Peyer's patch (tissue), 4 donors: ENCODE measurements around the gene ACOX3. TPM values are rescaled to one million over a fixed set of nuclear protein-coding genes. Genes with fewer than 3 reads are reported as not detected.
"Not testable (repeated sequence)": the region's sequence is repeated elsewhere in the genome, so short reads cannot be mapped to it uniquely, and the experiment has no call there.

Experiments
- DNase-seq, 3 donors: peaks; one replicate each; pipeline ENCODE4 v3.0.0-alpha.2; 2017 to 2019
- H3K27ac ChIP-seq, 4 donors: fragments of 200-600 bp; sonication (generic); one replicate each; pipeline ENCODE4 v1.5.1; 2016 to 2019
- H3K27me3 ChIP-seq, 2 donors: fragments of 200-600 bp; sonication (generic); one replicate each; pipeline ENCODE4 v1.5.1; 2019
- H3K36me3 ChIP-seq, 3 donors: fragments of 200-600 bp; sonication (generic); one replicate each; pipeline ENCODE4 v1.5.1; 2016 to 2019
- H3K4me1 ChIP-seq, 4 donors: fragments of 200-600 bp; sonication (generic); one replicate each; pipeline ENCODE4 v1.5.1; 2016 to 2019
- H3K4me3 ChIP-seq, 4 donors: fragments of 200-600 bp; sonication (generic); 1 replicate in 3 of 4; 2 replicates in 1 of 4; pipeline ENCODE4 v1.5.1; 2016 to 2019; ENCODE audit warnings: mild to moderate bottlenecking in 1 of 4
- H3K9me3 ChIP-seq, 4 donors: fragments of 200-600 bp; sonication (generic); one replicate each; pipeline ENCODE4 v1.5.1; 2016 to 2019; ENCODE audit warnings: mild to moderate bottlenecking in 1 of 4
- CTCF ChIP-seq, 6 experiments: fragments of 450-650 bp in 4 of 6; fragments of 200-600 bp in 2 of 6; sonication (generic) in 1 of 6; IDR thresholded peaks; one replicate each; pipeline ENCODE4 v1.5.1; 2017 to 2019; ENCODE audit warnings: antibody characterized with exemption in 6 of 6, mild to moderate bottlenecking in 3 of 6, moderate library complexity in 1 of 6
- POLR2A ChIP-seq, 2 donors: fragments of 450-650 bp; IDR thresholded peaks; one replicate each; pipeline ENCODE4 v1.5.1; 2017; ENCODE audit warnings: antibody characterized with exemption in 2 of 2, mild to moderate bottlenecking in 2 of 2, moderate library complexity in 2 of 2
- total RNA-seq, 4 donors: library from RNA; depleted of rRNA; stranded (reverse); fragments of >200 nt; gene quantifications; one replicate each; pipeline ENCODE4 v1.1.0, GENCODE V29; 2016

Gene ACOX3
- total RNA-seq, 4 donors from 2014 or later, result 17.2 to 95.7 (median 43.7) TPM

DNA sequence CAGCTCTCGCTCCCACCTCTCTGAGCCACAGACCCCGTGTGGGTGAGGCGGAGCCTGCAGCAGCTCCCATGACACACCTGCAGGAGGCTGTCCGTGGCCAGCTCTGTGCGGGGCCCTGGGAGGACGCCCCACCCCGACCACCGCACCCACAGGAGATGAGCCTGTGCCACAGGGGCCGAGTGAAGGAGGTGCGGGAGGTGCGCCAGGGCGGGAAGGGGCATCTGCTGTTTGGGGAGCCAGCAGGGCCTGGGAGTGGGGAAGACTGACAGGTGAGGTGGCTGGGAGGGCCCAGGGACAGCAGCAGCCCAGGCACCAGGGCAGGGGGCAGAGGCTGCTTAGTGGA, 52.0 kb downstream of the ACOX3 start:
- no peak overlapping the region for H3K4me3 ChIP-seq
- peaks cover 0 to 37% (median 0%) of the 10 kb centered on the region in 3 donors for H3K36me3 ChIP-seq
- no peak for TF ChIP-seq CTCF (IDR thresholded peaks at IDR 0.05)
- TF ChIP-seq POLR2A (IDR thresholded peaks at IDR 0.05), result no peak
- no peak for DNase-seq
- no peaks in the 10 kb centered on the region for H3K27me3 ChIP-seq
- H3K9me3 ChIP-seq, result no peaks in the 10 kb centered on the region
- no peak overlapping the region for H3K27ac ChIP-seq
- peaks cover 0 to 5% (median 0%) of the 10 kb centered on the region in 4 donors for H3K4me1 ChIP-seq

GRCh38 chr4:8387615-8388527, 52.7 kb downstream of the ACOX3 start:
- TF ChIP-seq CTCF (IDR thresholded peaks at IDR 0.05) (no peak), POLR2A (IDR thresholded peaks at IDR 0.05) (no peak)
- no peak for DNase-seq
- Histone ChIP-seq H3K4me3 (no peak overlapping the region), H3K27me3 (no peaks in the 10 kb centered on the region), H3K4me1 (peaks cover 0 to 1% (median 0%) of the 10 kb centered on the region in 4 donors), H3K27ac (no peak overlapping the region), H3K9me3 (no peaks in the 10 kb centered on the region), H3K36me3 (peaks cover 0 to 37% (median 0%) of the 10 kb centered on the region in 3 donors)

DNA sequence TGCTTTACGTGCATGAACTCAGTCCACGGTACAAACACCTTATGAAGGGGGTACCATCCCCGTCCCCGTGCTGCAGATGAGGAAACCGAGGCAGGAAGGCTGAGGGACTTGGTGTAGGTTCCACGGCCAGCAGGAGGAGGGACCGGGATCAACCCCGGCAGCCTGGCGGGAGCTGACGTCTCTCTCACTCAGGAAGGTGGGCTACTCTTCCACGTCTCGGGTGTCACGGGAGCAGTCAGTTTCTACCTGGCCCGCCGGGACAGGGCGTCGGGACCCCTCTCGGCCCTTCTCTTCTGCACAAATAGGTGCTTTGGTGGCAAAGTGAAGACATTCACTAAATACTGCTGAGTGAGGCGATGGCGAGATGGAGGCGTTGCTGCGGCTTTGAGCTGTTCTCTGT, 53.3 kb downstream of the ACOX3 start:
- Histone ChIP-seq H3K36me3 (peaks cover 0 to 35% (median 0%) of the 10 kb centered on the region in 3 donors), H3K27ac (no peak overlapping the region), H3K9me3 (no peaks in the 10 kb centered on the region), H3K4me3 (no peak overlapping the region), H3K27me3 (no peaks in the 10 kb centered on the region), H3K4me1 (no peaks in the 10 kb centered on the region)
- TF ChIP-seq CTCF (IDR thresholded peaks at IDR 0.05) (no peak), POLR2A (IDR thresholded peaks at IDR 0.05) (no peak)
- DNase-seq, result no peak

DNA sequence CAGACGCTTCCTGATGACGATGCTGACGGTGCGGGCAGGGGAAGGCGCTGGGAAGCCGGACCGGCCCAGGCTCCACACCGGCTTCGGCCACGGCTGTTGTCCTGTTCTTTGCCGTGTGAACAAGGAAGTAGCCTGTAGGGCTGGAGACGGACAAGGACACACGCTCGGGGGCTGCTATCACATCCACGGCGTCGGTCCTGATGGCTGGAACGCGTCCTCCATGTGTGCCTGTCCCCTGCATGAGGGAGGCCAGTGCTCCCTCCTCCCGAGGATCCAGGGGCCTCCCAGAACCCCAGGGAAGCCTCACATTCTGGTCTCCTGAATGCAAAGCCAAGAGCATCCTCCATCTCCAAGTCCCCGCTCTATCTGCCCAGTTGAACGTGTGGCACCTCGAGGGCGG, 53.8 kb downstream of the ACOX3 start:
- H3K9me3 ChIP-seq, result no peaks in the 10 kb centered on the region
- H3K27ac ChIP-seq, result no peak overlapping the region
- no peak for DNase-seq
- no peaks in the 10 kb centered on the region for H3K4me1 ChIP-seq
- no peak overlapping the region for H3K4me3 ChIP-seq
- TF ChIP-seq POLR2A (IDR thresholded peaks at IDR 0.05), result no peak
- TF ChIP-seq CTCF (IDR thresholded peaks at IDR 0.05), result no peak
- peaks cover 0 to 32% (median 0%) of the 10 kb centered on the region in 3 donors for H3K36me3 ChIP-seq
- no peaks in the 10 kb centered on the region for H3K27me3 ChIP-seq

- DNase-seq, H3K27me3 ChIP-seq, H3K27ac ChIP-seq, H3K4me1 ChIP-seq, H3K9me3 ChIP-seq, H3K4me3 ChIP-seq: not testable (repeated sequence)
- peaks cover 0 to 29% (median 0%) of the 10 kb centered on the region in 3 donors for H3K36me3 ChIP-seq
These were observed 54.4 kb downstream of the ACOX3 start for GRCh38 chr4:8386131-8386530.

DNA sequence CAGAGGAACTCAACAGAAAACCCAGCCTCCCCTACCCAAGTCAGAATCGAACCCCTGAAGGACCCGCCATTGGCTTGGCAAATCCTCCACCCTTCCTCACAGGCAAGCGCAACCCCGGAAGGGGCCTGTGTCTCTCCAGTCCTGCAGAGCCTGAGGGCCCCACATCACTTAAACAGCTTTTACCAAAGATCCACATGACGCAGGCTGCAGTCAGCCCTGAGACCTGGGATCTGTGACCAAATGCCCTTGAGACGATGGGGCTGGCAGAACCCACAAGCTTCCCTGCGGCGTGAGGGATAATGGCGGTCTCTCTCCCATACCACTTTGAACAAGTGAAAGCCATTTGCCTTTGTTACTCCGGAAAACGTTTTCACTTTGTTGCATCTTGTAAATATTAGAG, 54.9 kb downstream of the ACOX3 start:
- H3K36me3 ChIP-seq, result peaks cover 0 to 28% (median 0%) of the 10 kb centered on the region in 3 donors
- H3K4me3 ChIP-seq, result no peak overlapping the region
- DNase-seq, result no peak
- H3K9me3 ChIP-seq, result no peaks in the 10 kb centered on the region
- H3K27ac ChIP-seq, result no peak overlapping the region
- H3K27me3 ChIP-seq, result no peaks in the 10 kb centered on the region
- TF ChIP-seq CTCF (IDR thresholded peaks at IDR 0.05) (no peak), POLR2A (IDR thresholded peaks at IDR 0.05) (no peak)
- no peaks in the 10 kb centered on the region for H3K4me1 ChIP-seq
